Right atrium auricular region (tissue), 2 donors: ENCODE results near the gene SOX11. TPM values are rescaled to one million over a fixed set of nuclear protein-coding genes. Genes with fewer than 3 reads are reported as not detected.

Experiments used
- DNase-seq: peaks from one replicate; pipeline ENCODE4 v3.0.0-alpha.2; 2019; ENCODE audit warnings: low spot score
- H3K27ac ChIP-seq, 2 donors: fragments of 200-600 bp; sonication (generic); 1 replicate in 1 of 2; 2 replicates in 1 of 2; pipeline ENCODE4 v1.5.1; 2016 to 2019
- H3K27me3 ChIP-seq, 2 donors: fragments of 200-600 bp; sonication (generic); one replicate each; pipeline versions ENCODE4 v1.5.1 to v1.6.0; 2017 to 2019
- H3K36me3 ChIP-seq: fragments of 200-600 bp; sonication (generic); one replicate; pipeline ENCODE4 v1.5.1; 2016
- H3K4me1 ChIP-seq, 2 donors: fragments of 200-600 bp; sonication (generic); one replicate each; pipeline versions ENCODE4 v1.5.1 to v1.6.0; 2017 to 2019
- H3K4me3 ChIP-seq, 2 donors: fragments of 200-600 bp; sonication (generic); 1 replicate in 1 of 2; 2 replicates in 1 of 2; pipeline ENCODE4 v1.5.1; 2017 to 2019; ENCODE audit warnings: mild to moderate bottlenecking in 1 of 2, moderate library complexity in 1 of 2
- H3K9me3 ChIP-seq, 2 donors: fragments of 200-600 bp; sonication (generic); one replicate each; pipeline ENCODE4 v1.5.1; 2019
- total RNA-seq, 2 donors: library from RNA; depleted of rRNA; stranded (reverse); fragments of >200 nt; gene quantifications; one replicate each; pipeline ENCODE4 v1.1.0, GENCODE V29; 2016
- TF ChIP-seq, protein P1 (sequence below), 2 donors: fragments of 200-600 bp; sonication (generic); IDR thresholded peaks; one replicate each; pipeline ENCODE4 v1.5.1; 2019; ENCODE audit warnings: antibody characterized with exemption in 2 of 2

The SOX11 gene
- total RNA-seq, 2 donors from 2014 or later, result 0.11 to 0.71 TPM

DNA sequence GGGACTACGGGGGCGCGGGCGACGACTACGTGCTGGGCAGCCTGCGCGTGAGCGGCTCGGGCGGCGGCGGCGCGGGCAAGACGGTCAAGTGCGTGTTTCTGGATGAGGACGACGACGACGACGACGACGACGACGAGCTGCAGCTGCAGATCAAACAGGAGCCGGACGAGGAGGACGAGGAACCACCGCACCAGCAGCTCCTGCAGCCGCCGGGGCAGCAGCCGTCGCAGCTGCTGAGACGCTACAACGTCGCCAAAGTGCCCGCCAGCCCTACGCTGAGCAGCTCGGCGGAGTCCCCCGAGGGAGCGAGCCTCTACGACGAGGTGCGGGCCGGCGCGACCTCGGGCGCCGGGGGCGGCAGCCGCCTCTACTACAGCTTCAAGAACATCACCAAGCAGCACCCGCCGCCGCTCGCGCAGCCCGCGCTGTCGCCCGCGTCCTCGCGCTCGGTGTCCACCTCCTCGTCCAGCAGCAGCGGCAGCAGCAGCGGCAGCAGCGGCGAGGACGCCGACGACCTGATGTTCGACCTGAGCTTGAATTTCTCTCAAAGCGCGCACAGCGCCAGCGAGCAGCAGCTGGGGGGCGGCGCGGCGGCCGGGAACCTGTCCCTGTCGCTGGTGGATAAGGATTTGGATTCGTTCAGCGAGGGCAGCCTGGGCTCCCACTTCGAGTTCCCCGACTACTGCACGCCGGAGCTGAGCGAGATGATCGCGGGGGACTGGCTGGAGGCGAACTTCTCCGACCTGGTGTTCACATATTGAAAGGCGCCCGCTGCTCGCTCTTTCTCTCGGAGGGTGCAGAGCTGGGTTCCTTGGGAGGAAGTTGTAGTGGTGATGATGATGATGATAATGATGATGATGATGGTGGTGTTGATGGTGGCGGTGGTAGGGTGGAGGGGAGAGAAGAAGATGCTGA, 1.4 kb downstream of the SOX11 start:
- no peak overlapping the region for H3K27ac ChIP-seq
- TF ChIP-seq, protein P1, sequence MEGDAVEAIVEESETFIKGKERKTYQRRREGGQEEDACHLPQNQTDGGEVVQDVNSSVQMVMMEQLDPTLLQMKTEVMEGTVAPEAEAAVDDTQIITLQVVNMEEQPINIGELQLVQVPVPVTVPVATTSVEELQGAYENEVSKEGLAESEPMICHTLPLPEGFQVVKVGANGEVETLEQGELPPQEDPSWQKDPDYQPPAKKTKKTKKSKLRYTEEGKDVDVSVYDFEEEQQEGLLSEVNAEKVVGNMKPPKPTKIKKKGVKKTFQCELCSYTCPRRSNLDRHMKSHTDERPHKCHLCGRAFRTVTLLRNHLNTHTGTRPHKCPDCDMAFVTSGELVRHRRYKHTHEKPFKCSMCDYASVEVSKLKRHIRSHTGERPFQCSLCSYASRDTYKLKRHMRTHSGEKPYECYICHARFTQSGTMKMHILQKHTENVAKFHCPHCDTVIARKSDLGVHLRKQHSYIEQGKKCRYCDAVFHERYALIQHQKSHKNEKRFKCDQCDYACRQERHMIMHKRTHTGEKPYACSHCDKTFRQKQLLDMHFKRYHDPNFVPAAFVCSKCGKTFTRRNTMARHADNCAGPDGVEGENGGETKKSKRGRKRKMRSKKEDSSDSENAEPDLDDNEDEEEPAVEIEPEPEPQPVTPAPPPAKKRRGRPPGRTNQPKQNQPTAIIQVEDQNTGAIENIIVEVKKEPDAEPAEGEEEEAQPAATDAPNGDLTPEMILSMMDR (IDR thresholded peaks at IDR 0.05), result no peak
- no peaks in the 10 kb centered on the region for H3K36me3 ChIP-seq
- H3K4me1 ChIP-seq, result peaks cover 0 to 50% of the 10 kb centered on the region in 2 donors
- no peaks in the 10 kb centered on the region for H3K9me3 ChIP-seq
- H3K27me3 ChIP-seq, result peaks cover 0 to 57% of the 10 kb centered on the region in 2 donors
- no peak for DNase-seq
- peak overlapping the region; percentile 39 to 48 for H3K4me3 ChIP-seq

DNA sequence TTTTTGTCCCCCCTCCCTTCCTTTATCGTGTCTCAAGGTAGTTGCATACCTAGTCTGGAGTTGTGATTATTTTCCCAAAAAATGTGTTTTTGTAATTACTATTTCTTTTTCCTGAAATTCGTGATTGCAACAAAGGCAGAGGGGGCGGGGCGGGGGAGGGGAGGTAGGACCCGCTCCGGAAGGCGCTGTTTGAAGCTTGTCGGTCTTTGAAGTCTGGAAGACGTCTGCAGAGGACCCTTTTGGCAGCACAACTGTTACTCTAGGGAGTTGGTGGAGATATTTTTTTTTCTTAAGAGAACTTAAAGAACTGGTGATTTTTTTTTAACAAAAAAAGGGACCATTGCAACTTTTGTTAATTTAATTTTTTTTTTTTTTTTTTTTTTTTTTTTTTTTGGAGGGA, 2.1 kb downstream of the SOX11 start:
- no peaks in the 10 kb centered on the region for H3K9me3 ChIP-seq
- no peak overlapping the region for H3K4me3 ChIP-seq
- TF ChIP-seq, protein P1 (IDR thresholded peaks at IDR 0.05), result no peak
- H3K27ac ChIP-seq, result no peak overlapping the region
- no peaks in the 10 kb centered on the region for H3K36me3 ChIP-seq
- peaks cover 0 to 58% of the 10 kb centered on the region in 2 donors for H3K27me3 ChIP-seq
- DNase-seq, result no peak
- peaks cover 0 to 50% of the 10 kb centered on the region in 2 donors for H3K4me1 ChIP-seq

DNA sequence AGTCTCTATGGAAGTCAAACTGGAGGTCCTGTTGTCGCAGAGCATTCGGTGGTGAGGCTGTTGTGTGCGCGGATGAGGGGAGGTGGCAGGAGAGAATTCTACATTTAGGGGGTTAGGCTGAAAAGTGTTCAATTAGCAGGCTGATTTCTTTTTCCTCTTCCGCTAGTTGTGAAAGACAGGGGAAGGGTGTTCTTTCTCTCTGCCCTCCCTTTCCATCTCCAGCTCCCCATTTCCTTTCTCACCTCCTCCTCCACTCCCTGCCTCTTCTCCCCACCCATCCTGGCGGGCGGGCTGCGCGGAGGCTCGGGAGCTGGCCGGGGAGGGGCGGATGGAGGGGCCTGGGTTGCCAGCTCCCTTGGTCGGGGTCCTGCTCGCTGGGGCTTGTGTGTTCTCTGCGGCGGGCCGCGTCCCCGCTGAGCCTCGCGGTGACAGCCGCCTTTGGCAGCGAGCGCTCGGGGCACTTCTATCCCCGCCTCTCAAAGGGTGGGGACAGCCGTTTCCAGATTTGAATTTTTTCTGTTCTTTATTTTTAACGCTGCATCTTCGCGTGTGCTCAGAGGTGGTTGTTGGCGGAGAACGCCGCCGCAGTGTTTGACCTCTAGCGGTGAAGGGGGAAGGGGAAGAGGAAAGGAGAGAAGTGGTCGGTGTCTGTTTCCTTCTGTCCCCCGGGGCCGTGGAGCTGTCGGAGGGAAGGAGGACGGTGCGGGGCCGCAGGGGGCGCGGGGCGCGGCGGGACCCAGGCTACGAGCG, 3.6 kb downstream of the SOX11 start:
- Histone ChIP-seq H3K27me3 (peaks cover 0 to 57% of the 10 kb centered on the region in 2 donors), H3K4me3 (peak overlapping the region; percentile 22 to 47), H3K9me3 (no peaks in the 10 kb centered on the region), H3K36me3 (no peaks in the 10 kb centered on the region), H3K27ac (peak overlapping the region in 1 of 2 donors; percentile 84), H3K4me1 (peaks cover 0 to 50% of the 10 kb centered on the region in 2 donors)
- no peak for DNase-seq
- TF ChIP-seq, protein P1 (IDR thresholded peaks at IDR 0.05), result no peak

DNA sequence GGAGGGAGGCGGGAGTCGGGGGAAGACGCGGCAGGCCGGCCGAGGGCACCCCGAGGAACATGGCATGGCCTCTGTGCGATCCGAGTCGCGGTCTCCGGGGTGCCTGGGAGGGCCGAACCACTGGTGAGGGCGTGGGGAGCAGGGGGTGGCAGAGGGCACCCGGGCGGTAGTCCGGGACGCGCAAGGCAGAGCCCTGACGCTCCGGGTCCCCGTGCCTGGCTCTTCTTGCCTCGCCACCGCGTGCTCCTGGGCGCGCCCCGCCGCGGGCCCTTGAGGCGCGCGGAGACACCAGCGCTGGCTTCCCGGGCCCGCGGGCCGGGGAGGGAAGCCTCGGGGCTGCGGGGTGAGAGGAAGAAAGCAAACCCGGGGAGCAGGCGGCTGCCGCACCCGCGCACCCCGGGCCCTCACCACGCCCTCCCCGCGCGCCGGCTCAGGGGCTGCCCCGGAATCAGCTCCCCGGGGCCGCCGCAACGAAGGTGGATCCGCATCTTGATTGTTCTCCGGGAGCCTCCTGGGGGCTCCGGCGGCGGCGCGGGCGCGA, 4.3 kb downstream of the SOX11 start:
- no peaks in the 10 kb centered on the region for H3K9me3 ChIP-seq
- H3K4me1 ChIP-seq, result peaks cover 0 to 43% of the 10 kb centered on the region in 2 donors
- peak overlapping the region; percentile 22 to 47 for H3K4me3 ChIP-seq
- H3K36me3 ChIP-seq, result no peaks in the 10 kb centered on the region
- peak overlapping the region in 1 of 2 donors; percentile 84 for H3K27ac ChIP-seq
- no peak for DNase-seq
- TF ChIP-seq, protein P1 (IDR thresholded peaks at IDR 0.05), result no peak
- H3K27me3 ChIP-seq, result peaks cover 0 to 50% of the 10 kb centered on the region in 2 donors

DNA sequence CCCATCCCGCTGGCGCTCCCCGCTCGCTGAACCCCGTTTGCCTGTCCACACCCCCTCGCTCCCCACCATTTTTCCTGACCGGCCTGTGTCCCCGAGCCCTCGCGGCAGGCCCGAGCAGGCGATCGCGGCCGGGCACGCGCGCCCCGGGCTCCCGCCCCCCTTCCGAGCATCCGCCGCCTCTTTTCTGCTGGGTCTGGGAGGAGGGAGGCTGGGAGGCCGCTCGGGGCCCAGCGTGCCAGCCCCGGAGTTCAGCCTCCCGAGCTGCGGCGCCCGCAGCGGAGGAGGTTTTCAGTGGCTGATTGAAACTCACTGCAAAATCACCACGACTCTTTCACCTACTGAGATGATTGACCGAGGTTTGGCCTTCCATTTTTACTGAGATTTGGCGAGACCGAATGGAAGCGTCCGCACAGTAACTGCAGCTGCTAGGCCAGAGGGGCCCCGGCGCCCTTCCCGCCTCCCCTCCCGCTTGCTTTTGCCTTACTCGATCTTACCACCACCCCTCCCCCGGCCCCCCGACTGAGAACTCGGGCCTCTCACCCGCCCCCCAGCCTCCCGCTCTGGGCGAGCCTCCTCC, 4.8 kb downstream of the SOX11 start:
- H3K27me3 ChIP-seq, result peaks cover 0 to 48% of the 10 kb centered on the region in 2 donors

More for the DNA sequence above, 4.8 kb downstream of the SOX11 start:
- TF ChIP-seq, protein P1 (IDR thresholded peaks at IDR 0.05), result no peak
- no peaks in the 10 kb centered on the region for H3K36me3 ChIP-seq
- peaks cover 0 to 40% of the 10 kb centered on the region in 2 donors for H3K4me1 ChIP-seq
- DNase-seq, result no peak
- peak overlapping the region in 1 of 2 donors; percentile 84 for H3K27ac ChIP-seq
- H3K9me3 ChIP-seq, result no peaks in the 10 kb centered on the region
- H3K4me3 ChIP-seq, result peak overlapping the region; percentile 22 to 47
